IMR-90 (cell line): ENCODE data around the gene TFIP11. TPM values are rescaled to one million over a fixed set of nuclear protein-coding genes. Genes with fewer than 3 reads are reported as not detected.

Experiments
- ATAC-seq: fragments of 200-7000 bp; cut with Tn5 transposase; 2 replicates; pipeline ENCODE4 v1.9.1; 2020; ENCODE audit warnings: low read depth, mild to moderate bottlenecking, moderate library complexity
- BruUV-seq: library from RNA; stranded (reverse); fragments of 400-500 nt; replicated peaks from 2 replicates; lab custom pipeline; 2021; lab: Mats Ljungman, UMichigan
- CTCF ChIA-PET: fragments of 300-600 bp; formaldehyde crosslinking; extraction: SDS; loops from one replicate; lab custom pipeline; 2021; ENCODE audit warnings: antibody characterized with exemption; lab: Yijun Ruan, JAX
- POLR2A ChIA-PET: fragments of 300-600 bp; sonication (Branson Sonifier 250); formaldehyde crosslinking; loops from one replicate; lab custom pipeline; 2022; ENCODE audit warnings: antibody characterized with exemption; ENCODE audit not compliant: unreplicated experiment; lab: Charles Lee
- DNase-seq: peaks from one replicate; pipeline ENCODE4 v3.0.0; 2013
- H2AFZ ChIP-seq: replicated peaks from 2 replicates; pipeline ENCODE3; 2013; ENCODE audit warnings: low read length, mild to moderate bottlenecking; ENCODE audit not compliant: poor library complexity
- H2AK5ac ChIP-seq: 2 replicates; pipeline ENCODE4 v1.6.1; 2013; ENCODE audit warnings: low read depth, low read length, inconsistent platforms
- H2AK9ac ChIP-seq: replicated peaks from 2 replicates; pipeline ENCODE3; 2013; ENCODE audit warnings: mild to moderate bottlenecking, low read depth, low read length, moderate library complexity; ENCODE audit not compliant: poor library complexity
- H2BK120ac ChIP-seq: 2 replicates; pipeline ENCODE4 v1.6.1; 2013; ENCODE audit warnings: low read depth, low read length, inconsistent platforms
- H2BK15ac ChIP-seq: 3 replicates; pipeline ENCODE4 v1.6.1; 2013; ENCODE audit warnings: low read depth, low read length, inconsistent platforms
- H2BK20ac ChIP-seq: 2 replicates; pipeline ENCODE4 v1.6.1; 2013; ENCODE audit warnings: low read depth, mild to moderate bottlenecking, inconsistent platforms, low read length, moderate library complexity
- H2BK5ac ChIP-seq: 2 replicates; pipeline ENCODE4 v1.6.1; 2013; ENCODE audit warnings: mild to moderate bottlenecking, low read depth, low read length, inconsistent platforms; ENCODE audit not compliant: poor library complexity, severe bottlenecking
- H3K14ac ChIP-seq: replicated peaks from 2 replicates; pipeline ENCODE4 v1.6.1; 2013; ENCODE audit warnings: low read depth, low read length, inconsistent platforms
- H3K18ac ChIP-seq: 2 replicates; pipeline ENCODE4 v1.6.1; 2013; ENCODE audit warnings: low read depth, low read length, control low read depth
- H3K23ac ChIP-seq: 2 replicates; pipeline ENCODE4 v1.6.1; 2013; ENCODE audit warnings: low read depth, low read length, inconsistent platforms
- H3K27ac ChIP-seq: 2 replicates; pipeline ENCODE4 v1.5.1; 2013; ENCODE audit warnings: mild to moderate bottlenecking, control low read depth, low read length; ENCODE audit not compliant: insufficient read depth
- H3K27me3 ChIP-seq: 2 replicates; pipeline ENCODE4 v1.6.1; 2013; ENCODE audit warnings: low read length; ENCODE audit not compliant: control insufficient read depth, insufficient read depth
- H3K36me3 ChIP-seq: 2 replicates; pipeline ENCODE4 v1.6.1; 2013; ENCODE audit warnings: low read length, mixed read lengths; ENCODE audit not compliant: control insufficient read depth, insufficient read depth
- H3K4ac ChIP-seq: 2 replicates; pipeline ENCODE4 v1.6.1; 2013; ENCODE audit warnings: low read depth, low read length, inconsistent platforms
- H3K4me1 ChIP-seq: 2 replicates; pipeline ENCODE4 v1.6.1; 2013; ENCODE audit warnings: low read length, mixed read lengths; ENCODE audit not compliant: control insufficient read depth, insufficient read depth
- H3K4me2 ChIP-seq: 2 replicates; pipeline ENCODE4 v1.6.1; 2013; ENCODE audit warnings: low read depth, mild to moderate bottlenecking, control low read depth, low read length, moderate library complexity
- H3K4me3 ChIP-seq: 2 replicates; pipeline ENCODE4 v1.5.1; 2013; ENCODE audit warnings: low read depth, mild to moderate bottlenecking, control low read depth, low read length, moderate library complexity; ENCODE audit not compliant: insufficient read depth
- H3K56ac ChIP-seq: 2 replicates; pipeline ENCODE4 v1.6.1; 2013; ENCODE audit warnings: low read length, inconsistent platforms; ENCODE audit not compliant: insufficient read depth; ENCODE audit errors: extremely low read depth
- H3K79me1 ChIP-seq, 2 experiments: 2 replicates each; pipeline ENCODE4 v1.6.1; 2013; ENCODE audit warnings: low read length in 2 of 2, inconsistent platforms in 1 of 2, low read depth in 1 of 2
- H3K9ac ChIP-seq: 2 replicates; pipeline ENCODE4 v1.6.1; 2013; ENCODE audit warnings: low read depth, low read length, control low read depth
- H3K9me1 ChIP-seq: 2 replicates; pipeline ENCODE4 v1.6.1; 2013; ENCODE audit warnings: low read length, inconsistent platforms; ENCODE audit not compliant: insufficient read depth
- H3K9me3 ChIP-seq: 2 replicates; pipeline ENCODE4 v1.6.1; 2013; ENCODE audit warnings: low read length; ENCODE audit not compliant: control insufficient read depth, insufficient read depth
- H4K20me1 ChIP-seq: 2 replicates; pipeline ENCODE4 v1.6.1; 2013; ENCODE audit warnings: low read length, inconsistent platforms; ENCODE audit not compliant: insufficient read depth
- H4K5ac ChIP-seq: 2 replicates; pipeline ENCODE4 v1.6.1; 2013; ENCODE audit warnings: mild to moderate bottlenecking, low read depth, low read length, control low read depth
- H4K8ac ChIP-seq, 2 experiments: 2 replicates each; pipeline ENCODE4 v1.6.1; 2013; ENCODE audit warnings: low read depth in 2 of 2, low read length in 2 of 2, control low read depth in 1 of 2, inconsistent platforms in 1 of 2
- H4K91ac ChIP-seq: 2 replicates; pipeline ENCODE4 v1.6.1; 2013; ENCODE audit warnings: low read depth, low read length, inconsistent platforms; ENCODE audit not compliant: insufficient read depth
- BHLHE40 ChIP-seq: fragments of 150-350 bp; IDR thresholded peaks from 2 replicates; pipeline ENCODE4 v1.6.1; 2016; ENCODE audit warnings: mild to moderate bottlenecking, low read depth, low read length
- CHD1 ChIP-seq: IDR thresholded peaks from 2 replicates; pipeline ENCODE4 v1.6.1; 2012; ENCODE audit warnings: low read depth, low read length, improper control_type of control experiment
- MAZ ChIP-seq: IDR thresholded peaks from 2 replicates; pipeline ENCODE4 v1.6.1; 2012; ENCODE audit warnings: low read depth, mild to moderate bottlenecking, low read length, improper control_type of control experiment, moderate library complexity, borderline replicate concordance
- RAD21 ChIP-seq: IDR thresholded peaks from 2 replicates; pipeline ENCODE4 v1.6.1; 2012; ENCODE audit warnings: low read length, improper control_type of control experiment
- RCOR1 ChIP-seq: IDR thresholded peaks from 2 replicates; pipeline ENCODE4 v1.6.1; 2012; ENCODE audit warnings: mild to moderate bottlenecking, low read length, improper control_type of control experiment; ENCODE audit not compliant: insufficient replicate concordance
- SMC3 ChIP-seq: fragments of 150-350 bp; IDR thresholded peaks from 2 replicates; pipeline ENCODE4 v1.6.1; 2016; ENCODE audit warnings: low read depth, mild to moderate bottlenecking, antibody characterized with exemption, low read length, moderate library complexity
- WGBS, 2 experiments: methylation state at CpG; one replicate each; pipeline versions ENCODE4 v1.1.5 to v1.1.7; 2013; ENCODE audit warnings: missing lambda C conversion rate in 2 of 2; ENCODE audit not compliant: insufficient read length in 1 of 2; ENCODE audit errors: extremely low coverage in 2 of 2; 5-methylcytosine and 5-hydroxymethylcytosine counted together
- dilution Hi-C: fragments of 300-500 bp; cut with HindIII; formaldehyde crosslinking; loops from one replicate; pipeline ENCODE4 v1.14.3; 2018; ENCODE audit warnings: low sequenced_read_pairs; ENCODE audit not compliant: unreplicated experiment
- in situ Hi-C: fragments of 300-500 bp; cut with MboI; formaldehyde crosslinking; loops from 3 replicates; pipeline ENCODE4 v1.14.3; 2019; ENCODE audit warnings: low sequenced_read_pairs, inconsistent platforms, mixed read lengths
- intact Hi-C: fragments of 100-400 bp; cut with micrococcal nuclease; formaldehyde crosslinking; loops from 2 replicates; pipeline ENCODE4 v1.10.0; 2022
- polyA plus RNA-seq, 3 experiments: library from polyadenylated mRNA; depleted of rRNA; stranded (reverse); fragments of >200 nt; gene quantifications; 2 replicates each; pipeline ENCODE4 v1.2.3, GENCODE V29; 2012; ENCODE audit warnings: low replicate concordance in 1 of 3
- total RNA-seq: library from RNA; depleted of rRNA; stranded (reverse); fragments of >200 nt; gene quantifications from 2 replicates; pipeline ENCODE4 v1.2.3, GENCODE V29; 2012
- TF ChIP-seq, protein P1 (sequence below): conservative IDR thresholded peaks from 2 replicates; pipeline ENCODE4 v1.5.1; 2012; ENCODE audit warnings: mild to moderate bottlenecking, low read depth, low read length, improper control_type of control experiment

The TFIP11 gene
- total and polyA plus RNA-seq, 2 of the 4 experiments (the other 2 are of a cell fraction), result 22.5 to 43.2 TPM

DNA sequence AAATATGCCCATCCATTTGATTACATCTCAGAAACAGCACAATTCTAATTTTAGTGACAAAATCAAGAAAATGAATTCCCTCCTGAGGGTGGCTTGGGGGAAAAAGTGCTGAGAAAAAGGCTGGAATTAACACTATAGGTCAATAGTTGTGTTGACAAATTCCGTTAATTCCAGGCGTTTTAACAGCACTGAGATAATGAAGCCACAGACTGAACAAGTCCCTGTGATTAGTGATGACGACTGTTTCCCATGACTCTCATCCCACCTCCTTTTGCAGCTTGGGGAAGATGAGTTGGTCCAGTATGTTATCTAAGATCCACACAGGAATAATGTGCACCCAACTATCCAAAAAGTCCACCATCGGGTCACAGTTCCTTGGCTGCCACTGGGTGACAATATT is 15.8 kb downstream of the TFIP11 start:
- CTCF ChIA-PET, result no interaction called here
- intact Hi-C loops, result no loop called here
- Histone ChIP-seq H3K9me1 (no peaks in the 10 kb centered on the region), H3K4me2 (no peak overlapping the region), H3K18ac (no peak overlapping the region), H4K5ac (no peak overlapping the region), H4K91ac (no peak overlapping the region), H2BK20ac (no peak overlapping the region), H3K9ac (no peak overlapping the region), H3K27me3 (no peaks in the 10 kb centered on the region), H2AFZ (no peak overlapping the region), H2AK9ac (no peak overlapping the region), H3K56ac (no peak overlapping the region), H3K4ac (no peak overlapping the region), H3K4me3 (no peak overlapping the region), H3K4me1 (no peaks in the 10 kb centered on the region), H2BK15ac (no peak overlapping the region), H2AK5ac (no peak overlapping the region), H4K8ac (no peak overlapping the region), H3K79me1 (peaks cover 8 to 38% of the 10 kb centered on the region in 2 experiments; a peak in 3 of 4 replicates), H4K20me1 (no peaks in the 10 kb centered on the region), H2BK5ac (no peak overlapping the region), H3K14ac (no peak overlapping the region), H2BK120ac (no peak overlapping the region), H3K9me3 (no peaks in the 10 kb centered on the region), H3K36me3 (peaks cover 58% of the 10 kb centered on the region), H3K23ac (no peak overlapping the region), H3K27ac (no peak overlapping the region)
- BruUV-seq, result no TSS peak
- no CpG with 5 or more reads among the region's 4 CpGs for WGBS, 2 experiments
- POLR2A ChIA-PET, result no interaction called here
- TF ChIP-seq RCOR1 (no peak), MAZ (no peak), RAD21 (no peak), CHD1 (no peak), SMC3 (no peak), BHLHE40 (no peak)
- TF ChIP-seq, protein P1, sequence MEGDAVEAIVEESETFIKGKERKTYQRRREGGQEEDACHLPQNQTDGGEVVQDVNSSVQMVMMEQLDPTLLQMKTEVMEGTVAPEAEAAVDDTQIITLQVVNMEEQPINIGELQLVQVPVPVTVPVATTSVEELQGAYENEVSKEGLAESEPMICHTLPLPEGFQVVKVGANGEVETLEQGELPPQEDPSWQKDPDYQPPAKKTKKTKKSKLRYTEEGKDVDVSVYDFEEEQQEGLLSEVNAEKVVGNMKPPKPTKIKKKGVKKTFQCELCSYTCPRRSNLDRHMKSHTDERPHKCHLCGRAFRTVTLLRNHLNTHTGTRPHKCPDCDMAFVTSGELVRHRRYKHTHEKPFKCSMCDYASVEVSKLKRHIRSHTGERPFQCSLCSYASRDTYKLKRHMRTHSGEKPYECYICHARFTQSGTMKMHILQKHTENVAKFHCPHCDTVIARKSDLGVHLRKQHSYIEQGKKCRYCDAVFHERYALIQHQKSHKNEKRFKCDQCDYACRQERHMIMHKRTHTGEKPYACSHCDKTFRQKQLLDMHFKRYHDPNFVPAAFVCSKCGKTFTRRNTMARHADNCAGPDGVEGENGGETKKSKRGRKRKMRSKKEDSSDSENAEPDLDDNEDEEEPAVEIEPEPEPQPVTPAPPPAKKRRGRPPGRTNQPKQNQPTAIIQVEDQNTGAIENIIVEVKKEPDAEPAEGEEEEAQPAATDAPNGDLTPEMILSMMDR, result no peak
- dilution Hi-C loops, result no loop called here
- no peak for DNase-seq
- no peak for ATAC-seq
- in situ Hi-C loops, result no loop called here
